Left renal cortex interstitium (tissue), 4 donors: ENCODE results near the gene NINJ2. TPM values are rescaled to one million over a fixed set of nuclear protein-coding genes. Genes with fewer than 3 reads are reported as not detected.
"Not testable (repeated sequence)": the region's sequence is repeated elsewhere in the genome, so short reads cannot be mapped to it uniquely, and the experiment has no call there.

Experiments used
- DNase-seq, 4 donors: peaks; one replicate each; pipeline ENCODE4 v3.0.0-alpha.2; 2013; ENCODE audit warnings: low read depth in 4 of 4, low spot score in 2 of 4, missing footprints in 1 of 4
- polyA plus RNA-seq, 4 donors: library from polyadenylated mRNA; unstranded; fragments of 120-200 nt; gene quantifications; one replicate each; pipeline ENCODE4 v1.2.1, GENCODE V29; 2013; ENCODE audit not compliant: insufficient read length in 4 of 4

NINJ2 gene
- polyA plus RNA-seq, 4 donors: 0.76 to 1.5 (median 1.2) TPM

DNA sequence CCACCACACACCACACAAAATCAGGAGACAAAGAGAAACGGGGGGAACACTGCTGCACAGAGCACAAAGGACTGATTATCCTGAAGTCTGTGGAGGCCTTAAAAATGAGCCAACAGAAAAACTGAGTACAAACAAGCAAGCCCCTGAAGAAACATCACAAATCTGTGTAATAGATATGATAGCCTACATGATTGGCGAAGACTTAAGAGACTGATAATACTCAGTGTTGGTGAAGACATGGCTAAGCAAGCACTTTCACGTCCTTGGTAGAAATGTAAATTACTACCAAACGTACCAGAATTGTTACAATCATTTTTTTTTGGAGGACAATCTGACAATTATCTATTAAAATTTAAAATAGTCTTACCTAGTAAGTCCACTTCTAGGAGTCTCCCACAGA is 74.6 kb downstream of the NINJ2 start:
- DNase-seq: no peak

DNA sequence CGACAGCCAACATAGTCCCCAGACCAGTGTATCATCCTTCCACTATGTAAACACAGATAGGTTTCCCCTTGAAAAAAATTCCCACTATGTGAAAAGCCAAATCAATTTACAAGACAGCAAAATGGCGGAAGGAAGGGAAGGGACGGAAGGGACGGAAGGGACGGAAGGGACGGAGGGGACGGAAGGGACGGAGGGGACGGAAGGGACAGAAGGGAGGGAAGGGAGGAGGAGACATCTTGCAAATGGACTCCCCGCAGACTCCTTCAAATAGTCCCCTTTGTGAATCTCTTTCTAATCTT is 75.3 kb downstream of the NINJ2 start:
- no peak for DNase-seq

DNA sequence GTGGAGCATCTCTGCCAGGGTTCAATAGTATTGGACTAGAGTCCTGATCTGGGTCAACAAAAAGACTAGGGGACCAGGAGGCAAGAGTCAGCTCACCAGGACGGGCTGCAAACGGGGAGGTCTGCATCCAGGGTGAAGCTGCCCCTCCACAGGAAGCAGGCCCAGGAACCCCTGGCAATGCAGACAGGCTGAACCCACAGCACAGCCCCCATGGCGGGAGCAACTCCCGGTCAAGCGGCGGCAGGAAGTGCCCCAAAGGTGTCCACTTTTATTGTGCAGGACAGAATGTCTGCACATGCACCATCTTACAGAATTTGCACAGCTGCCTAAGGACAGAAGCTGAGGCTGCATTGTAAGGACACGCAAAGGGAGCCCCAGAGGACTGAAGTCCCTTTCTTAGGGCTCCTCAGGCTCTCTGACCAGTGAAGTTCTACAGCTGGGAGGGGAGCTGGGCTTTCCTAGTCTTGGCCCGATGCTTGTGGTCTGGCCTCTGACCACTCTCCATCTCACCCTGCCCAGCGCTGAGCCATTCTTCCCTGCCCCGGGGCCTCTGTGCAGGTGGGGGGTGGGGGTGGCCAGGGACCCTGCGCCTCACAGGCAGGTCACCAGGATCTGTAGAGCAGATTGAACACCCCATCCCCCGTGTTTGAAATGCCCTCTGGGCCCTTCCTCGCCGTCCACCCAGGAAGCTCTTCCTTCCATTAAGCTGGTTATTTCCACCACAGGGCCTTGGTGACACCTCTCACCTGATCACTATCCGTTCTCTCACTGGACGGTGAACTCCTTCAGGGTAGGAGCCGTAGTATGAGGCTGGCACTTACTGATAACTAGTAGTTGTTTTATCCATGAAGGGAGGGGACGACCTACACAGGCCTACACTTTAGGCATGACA is 75.9 kb downstream of the NINJ2 start:
- DNase-seq: no peak

DNA sequence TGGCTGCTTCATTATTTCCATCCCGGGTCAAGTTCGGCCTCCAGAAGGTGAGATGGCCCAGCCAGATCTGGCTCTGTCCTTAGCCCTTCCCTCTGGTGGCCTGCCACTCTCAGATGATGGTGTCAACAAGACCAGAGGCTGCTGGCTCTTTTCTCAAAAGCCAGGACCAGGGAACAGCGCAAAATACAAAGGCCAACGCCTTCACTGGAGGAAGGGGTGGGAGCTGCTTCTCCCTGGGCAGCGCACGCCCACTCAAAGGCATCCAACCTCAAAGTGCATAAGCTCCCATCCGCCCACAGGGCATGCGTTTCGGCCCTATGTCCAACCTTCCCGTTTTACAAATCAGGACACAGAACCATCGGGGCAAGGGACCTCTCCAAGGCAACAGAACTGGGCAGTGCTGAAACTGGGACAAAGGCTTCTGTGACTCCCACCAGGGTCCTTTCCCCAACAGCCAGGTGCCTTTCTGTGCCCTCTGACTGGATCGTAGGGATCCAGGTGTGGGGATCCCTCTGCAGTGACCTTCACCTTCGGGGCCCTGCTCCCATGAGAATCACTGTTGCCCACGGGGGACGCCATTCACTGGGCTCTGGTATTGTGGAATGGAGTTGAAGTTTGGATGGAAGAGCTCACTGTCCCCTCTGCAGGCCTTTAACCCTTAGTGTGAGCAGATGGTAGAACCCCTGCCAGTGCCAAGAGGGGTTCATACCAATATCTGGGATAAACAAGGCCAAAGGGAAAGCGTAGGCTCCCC is 76.8 kb downstream of the NINJ2 start:
- no peak for DNase-seq

DNA sequence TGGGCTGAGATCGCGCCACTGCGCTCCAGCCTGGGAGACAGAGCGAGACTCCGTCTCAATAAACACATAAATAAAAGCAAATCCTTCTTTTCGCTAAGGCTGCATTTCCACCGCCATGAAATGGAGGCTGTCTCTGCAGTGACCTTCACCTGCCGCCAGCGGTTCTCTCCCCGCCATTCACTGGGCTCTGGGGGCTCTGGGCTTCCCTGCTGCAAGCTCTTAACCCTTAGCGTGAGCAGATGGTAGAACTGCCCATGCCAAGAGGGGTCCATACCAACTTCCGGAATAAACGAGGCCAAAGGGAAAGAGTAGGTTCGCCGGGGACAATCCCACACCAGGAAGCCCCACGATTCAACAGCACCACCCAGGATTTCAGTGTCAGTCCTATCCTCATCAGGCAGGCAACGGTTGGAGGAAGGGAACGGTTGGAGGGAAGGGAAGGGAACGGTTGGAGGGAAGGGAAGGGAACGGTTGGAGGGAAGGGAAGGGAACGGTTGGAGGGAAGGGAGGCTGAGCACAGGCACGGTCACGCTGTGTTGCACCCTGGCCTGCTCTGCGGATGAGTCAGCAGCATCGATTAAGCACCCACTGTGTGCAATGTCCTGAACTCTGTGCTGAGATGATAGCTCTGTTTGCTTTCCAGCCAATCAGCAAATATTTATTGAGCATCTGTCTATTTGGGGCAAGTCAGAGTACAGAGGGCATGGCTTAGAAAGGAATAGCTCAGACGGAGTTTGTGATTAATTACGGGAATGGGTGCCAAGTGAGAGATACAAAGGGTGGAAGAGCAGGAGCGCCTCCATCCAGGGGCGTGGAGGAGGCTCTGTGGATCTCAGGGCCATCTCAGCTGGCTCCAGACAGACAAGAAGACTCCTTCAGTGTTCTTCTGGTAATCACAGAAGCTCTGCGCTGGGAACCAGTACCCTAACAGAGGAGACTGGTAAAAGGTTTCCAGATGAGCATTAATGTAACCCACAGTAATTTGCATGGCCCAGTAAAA is 77.9 kb downstream of the NINJ2 start:
- no peak for DNase-seq

DNA sequence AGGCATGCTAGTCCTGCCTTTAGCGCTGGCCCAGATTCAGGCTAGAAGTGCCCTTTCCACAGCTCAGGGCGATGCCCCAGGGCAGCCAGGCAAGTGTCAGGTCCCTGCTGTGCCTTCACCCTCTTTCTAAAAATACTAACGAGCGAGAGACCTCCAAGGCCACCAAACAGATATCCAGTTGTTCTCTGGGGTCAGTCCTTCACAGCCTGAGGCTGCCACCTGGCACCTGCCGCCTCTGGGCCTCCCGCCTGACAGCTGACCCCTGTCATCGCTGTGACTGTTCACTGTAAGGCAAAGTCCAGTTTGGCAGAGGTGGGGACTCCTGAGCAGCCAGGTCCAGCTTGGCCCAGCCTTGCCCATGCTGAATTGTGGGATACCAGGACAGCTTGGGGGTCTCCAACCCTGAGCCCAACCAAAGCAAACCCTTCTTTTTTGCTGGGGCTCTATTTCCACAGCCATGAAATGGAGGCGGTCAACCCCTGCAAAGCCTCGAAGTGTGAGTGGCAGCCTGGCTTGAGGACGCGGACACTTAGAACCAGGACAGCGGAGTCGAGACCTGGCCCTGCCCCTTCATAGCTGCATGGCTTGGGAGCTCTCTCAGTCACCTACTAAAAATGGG is 79.9 kb downstream of the NINJ2 start:
- DNase-seq: no peak

DNA sequence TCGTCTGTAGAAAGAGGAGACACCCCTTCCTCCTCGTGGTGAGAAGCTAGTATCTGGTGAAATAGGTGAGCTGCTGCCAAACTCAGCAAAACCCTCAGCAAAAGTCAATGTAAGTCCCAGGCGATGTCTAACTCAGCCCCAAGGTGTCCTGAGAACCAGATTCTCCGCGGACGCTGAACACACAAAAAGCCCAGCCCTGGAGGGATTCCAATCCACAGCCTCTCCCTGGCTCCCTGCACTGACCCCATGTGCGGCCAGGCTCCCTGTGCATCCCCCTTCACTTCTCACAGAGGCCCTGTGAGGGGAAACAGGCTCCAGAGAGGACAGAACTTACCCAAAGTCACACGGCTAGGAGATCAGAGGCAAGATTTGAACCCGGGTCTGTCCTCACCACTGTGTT is 81.5 kb downstream of the NINJ2 start:
- DNase-seq: no peak

DNA sequence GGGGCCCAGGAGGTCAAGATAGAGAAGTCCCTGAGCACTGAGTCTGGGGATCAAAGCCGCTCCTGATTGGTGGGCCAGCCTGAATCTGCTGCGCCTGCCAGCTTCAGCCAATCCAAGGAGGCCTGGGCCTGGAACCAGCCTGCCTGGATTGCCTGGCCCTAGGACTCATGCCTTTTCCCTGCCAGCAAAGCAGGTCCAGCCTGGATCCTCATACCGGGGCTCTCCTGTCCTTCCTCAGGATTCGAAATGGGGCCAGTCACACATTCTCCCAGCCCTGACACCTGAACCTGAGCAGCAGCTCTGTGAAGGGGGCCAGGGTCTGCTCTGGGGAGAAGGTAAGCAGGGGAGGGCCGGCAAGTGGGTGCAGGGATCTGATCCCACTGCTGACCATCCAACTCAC is 81.9 kb downstream of the NINJ2 start:
- DNase-seq: no peak

DNA sequence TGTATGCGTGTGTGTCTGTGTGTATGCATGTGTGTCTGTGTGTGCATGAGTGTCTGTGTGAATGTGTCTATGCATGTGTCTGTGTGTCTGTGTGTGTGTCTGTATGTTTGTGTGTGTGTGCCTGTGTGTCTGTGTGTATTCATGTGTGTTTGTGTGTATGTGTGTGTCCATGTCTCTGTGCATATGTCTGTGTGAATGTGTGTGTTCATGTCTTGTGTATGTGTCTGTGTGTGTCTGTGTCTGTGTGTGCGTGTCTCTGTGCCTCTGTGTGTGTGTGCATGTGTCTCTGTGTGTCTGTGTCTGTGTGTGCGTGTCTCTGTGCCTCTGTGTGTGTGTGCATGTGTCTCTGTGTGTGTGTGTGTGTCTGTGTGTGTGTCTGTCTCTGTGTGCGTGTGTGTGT is 82.4 kb downstream of the NINJ2 start:
- no peak for DNase-seq

DNA sequence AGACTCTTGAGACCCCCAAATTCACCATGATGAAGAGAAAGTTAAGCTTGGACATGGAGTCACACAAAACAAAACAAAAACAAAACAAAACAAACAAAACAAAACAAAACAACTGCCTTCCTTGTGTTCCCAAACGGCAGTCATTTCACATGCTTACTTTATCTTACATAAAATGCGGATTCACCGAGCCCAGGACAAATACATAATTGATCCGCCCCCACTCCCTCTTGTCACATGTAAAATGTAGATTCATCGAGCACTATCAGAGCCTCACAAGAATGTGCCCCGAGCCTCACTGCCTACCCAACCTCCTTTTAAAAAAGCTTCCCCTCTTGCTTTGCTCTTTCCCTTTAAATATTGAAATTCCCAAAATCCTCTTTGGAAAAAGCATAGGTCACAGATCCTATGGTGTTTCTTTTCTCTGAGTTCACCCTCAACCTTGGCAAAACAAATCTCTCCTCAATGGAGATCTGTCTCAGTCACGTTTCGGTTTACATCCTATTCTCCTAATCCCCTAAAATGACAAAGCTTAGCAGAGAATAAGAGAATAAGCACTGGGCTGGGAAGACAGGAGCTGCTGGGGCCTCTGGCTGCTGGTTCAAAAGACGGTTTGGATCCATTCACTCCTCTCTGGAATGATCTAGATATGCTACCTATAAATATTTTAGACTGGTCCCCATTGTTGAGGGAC is 83.7 kb downstream of the NINJ2 start:
- DNase-seq: no peak

DNA sequence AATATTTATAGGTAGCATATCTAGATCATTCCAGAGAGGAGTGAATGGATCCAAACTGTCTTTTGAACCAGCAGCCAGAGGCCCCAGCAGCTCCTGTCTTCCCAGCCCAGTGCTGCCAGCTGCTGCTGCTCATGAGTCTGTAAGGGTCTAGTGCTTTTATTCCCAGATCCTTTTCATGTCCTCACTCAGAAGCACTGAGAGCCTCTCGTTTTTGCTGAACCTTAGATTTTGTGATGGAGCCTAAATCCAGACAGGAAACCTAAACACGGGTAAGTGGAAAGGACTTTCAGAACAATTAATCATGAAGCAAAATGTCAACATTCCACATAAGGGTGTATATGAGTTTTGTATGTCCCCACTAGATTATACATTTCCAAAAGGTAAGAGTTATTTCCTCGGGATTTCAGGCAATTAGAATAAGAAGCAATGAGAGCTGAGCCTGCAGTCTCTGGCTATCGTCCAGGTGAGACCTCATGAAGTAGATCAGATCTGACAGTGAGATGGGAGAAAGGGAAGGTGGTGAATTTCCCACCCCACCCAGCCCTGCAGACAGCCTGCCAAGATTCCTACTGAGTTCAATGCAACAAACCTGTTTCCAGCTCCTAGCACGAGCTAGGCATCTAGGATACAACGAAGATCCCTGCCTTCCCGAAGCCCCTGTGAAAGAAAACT is 84.4 kb downstream of the NINJ2 start:
- DNase-seq: no peak

DNA sequence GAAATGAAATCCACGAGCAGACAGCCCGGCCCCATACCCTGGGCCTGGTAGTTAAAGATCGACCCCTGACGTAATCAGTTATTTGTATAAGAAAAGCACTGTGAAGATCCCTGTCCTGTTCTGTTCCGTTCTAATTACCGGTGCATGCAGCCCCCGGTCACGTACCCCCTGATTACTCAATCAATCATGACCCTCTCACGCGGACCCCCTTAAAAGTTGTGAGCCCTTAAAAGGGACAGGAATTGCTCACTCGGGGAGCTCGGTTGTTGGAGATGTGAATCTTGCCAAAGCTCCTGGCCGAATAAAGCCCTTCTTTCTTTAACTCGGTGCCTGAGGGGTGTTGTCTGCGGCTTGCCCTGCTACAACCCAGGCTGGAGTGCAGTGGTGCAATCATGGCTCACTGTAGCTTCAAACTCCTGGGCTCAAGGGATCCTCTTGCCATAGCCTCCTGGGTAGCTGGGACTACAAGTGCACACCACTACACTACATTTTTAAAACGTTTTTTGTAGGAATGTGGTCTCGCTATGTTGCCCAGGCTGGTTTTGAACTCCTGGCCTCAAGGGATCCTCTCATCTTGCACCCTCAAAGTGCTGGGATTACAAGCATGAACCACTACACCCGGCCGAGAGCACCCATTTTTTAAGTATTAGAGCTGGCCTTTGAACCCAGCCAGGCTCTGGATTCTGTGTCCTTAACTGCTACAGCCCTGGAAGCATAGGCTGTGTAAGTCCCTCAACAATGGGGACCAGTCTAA is 85.1 kb downstream of the NINJ2 start:
- not testable (repeated sequence) for DNase-seq

DNA sequence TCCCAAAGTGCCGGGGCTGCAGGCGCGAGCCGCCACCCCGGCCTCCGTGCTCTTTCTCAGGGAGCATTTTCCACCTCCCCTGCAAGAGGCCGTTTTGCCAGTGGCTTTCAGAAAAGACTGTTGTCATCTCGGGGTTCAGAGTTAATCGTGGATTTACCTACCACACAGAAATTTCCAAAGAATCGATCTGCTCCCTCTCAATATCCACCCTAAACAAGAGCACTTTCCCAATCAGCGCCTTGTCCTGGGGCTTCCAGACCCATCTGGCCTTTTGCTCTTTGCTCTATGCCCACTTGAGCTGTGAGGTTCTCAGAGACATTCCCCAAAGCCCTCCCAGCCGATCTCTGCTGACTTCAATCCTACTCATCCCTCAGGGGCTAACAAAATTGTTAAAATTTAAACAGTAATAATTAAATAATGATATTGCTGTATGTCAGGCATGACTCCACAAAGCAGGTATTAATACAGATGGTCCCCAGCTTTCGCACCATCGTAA is 86.6 kb downstream of the NINJ2 start:
- DNase-seq: no peak

DNA sequence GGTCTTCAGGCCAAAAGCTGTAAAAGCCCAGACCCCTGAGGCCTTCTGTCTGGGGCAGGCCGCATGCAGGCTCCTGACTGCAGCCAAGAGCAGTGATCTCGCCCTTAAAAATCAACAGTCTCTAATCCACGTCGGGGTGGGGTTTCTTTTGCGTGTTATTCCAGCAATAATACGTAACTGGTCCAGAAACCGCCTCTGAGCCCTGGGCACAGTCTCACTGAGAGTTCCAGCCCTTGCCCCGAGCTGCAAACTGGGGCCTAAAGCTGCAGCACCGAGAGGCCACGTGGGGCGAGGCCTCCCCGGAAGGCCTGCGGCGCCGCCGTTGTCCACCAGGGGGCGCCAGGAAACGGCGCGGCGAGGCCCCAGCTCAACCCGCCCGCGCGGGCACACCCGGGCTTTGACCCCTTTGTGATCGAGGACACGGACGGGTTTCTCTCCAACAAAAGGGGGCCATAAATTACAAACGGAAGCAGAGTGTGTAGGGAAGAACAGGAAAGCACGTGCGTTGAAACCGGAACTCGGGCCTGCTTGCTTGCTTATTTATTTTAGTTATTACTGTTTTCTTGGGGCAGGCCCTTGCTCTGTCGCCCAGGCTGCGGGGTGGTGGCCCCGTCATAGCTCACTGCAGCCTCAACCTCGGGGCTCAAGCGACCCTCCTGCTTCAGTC is 87.2 kb downstream of the NINJ2 start:
- peak in 2 of 4 donors; percentile 55 to 58 for DNase-seq

DNA sequence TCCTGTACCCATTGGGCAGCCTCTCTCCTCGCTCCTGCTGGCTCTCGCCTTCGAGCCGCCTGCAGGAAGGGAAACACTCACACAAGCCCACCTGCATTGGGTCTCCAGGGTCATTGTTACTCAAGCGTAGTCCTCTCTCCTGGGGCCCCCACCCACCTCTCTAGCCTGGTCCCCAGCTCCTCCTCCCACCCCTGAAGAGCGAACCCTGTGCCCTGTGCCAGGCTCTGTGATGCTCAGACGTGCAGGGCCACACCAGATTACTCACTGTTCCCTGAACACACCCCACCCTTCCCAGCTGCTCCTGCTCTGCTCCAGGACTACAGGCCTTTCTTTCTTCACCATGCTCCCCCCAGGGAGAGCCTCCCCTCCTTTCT is 88.1 kb downstream of the NINJ2 start:
- no peak for DNase-seq

DNA sequence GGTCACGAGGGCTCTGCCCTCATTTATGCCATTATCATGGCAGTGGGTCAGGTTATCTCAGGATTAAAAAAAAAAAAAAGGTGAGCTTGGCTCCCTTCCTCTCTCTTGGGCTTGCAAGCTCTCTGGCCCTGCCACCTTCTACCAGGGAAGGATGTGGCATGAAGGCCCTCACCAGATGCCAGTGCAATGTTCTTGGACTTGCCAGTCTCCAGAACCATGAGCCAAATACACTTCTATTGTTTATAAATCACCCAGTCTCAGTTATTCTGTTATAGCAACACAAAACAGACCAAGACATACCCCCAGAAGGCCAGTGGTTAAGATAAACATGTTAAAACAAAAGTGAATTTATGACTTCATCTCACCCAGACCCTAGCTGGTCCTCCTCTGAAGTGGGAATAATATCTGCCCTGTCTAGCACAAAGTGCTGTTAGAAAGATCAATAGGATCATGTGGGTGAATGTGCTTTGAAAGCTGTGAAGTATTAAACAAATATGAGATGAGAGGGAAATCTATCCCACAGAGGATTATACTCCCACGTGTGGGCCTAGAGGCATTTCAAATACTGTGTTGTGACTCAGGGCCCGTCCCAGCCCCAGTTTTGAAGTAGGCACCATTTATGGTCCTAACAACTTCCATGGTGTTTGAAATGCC is 88.6 kb downstream of the NINJ2 start:
- no peak for DNase-seq

DNA sequence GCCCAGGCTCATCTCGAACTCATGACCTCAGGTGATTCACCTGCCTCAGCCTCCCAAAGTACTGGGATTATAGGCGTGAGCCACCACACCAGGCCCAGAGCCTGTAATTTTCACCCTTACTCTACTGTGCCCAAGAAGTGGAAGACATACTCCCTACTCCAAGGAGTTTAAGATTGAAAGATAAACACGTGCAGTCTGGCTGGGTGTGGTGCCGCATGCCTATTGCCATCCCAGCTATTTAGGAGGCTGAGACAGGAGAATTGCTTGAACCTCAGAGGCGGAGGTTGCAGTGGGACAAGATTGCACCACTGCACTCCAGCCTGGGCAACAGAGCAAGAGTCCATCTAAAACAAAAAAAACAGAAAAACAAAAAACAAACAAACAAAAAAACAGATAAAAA is 90.0 kb downstream of the NINJ2 start:
- no peak for DNase-seq

DNA sequence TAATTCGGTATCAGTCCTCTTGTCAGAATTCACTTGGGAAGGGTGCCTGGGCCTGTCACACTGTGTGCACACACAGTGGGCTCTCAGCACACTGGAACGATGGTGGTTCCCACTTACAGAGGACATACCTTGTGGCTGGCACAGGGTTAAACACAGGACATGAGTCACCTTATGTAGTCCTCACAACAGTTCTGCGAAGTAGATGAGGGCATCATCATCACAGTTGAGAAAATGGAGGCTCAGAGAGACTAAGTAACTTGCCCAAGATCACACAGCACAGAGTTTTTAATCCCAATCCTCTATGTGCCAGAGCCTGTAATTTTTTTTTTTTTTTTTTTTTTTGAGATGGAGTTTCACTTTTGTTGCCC is 90.7 kb downstream of the NINJ2 start:
- no peak for DNase-seq
